HG03558 (cell line): ENCODE data around the gene AUTS2.

Experiments
- ATAC-seq: cut with Tn5 transposase; IDR thresholded peaks from one replicate; pipeline ENCODE4 v1.9.1; 2021; ENCODE audit warnings: moderate number of reproducible peaks; ENCODE audit not compliant: unreplicated experiment; ENCODE audit errors: extremely low read depth

Gene AUTS2

DNA sequence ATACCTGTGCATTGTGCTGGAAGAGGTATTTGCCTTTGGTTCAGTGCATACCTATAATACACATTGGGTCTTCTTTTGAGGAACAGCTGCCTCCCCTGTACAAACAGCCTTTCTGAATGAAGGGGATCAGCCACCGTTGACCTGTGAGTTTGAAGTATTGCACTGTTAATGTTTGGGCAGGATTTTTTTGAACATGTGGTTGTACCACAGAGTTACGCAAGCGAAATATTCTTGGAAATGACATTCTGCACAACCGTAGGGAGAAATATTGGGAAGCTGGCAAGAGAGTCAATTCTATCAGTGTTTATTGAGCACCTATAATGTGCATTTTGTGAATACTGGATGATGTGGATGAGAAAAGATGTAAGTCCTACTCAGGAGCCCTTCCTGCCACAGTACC, 270.6 kb downstream of the AUTS2 start:
- ATAC-seq: no peak

DNA sequence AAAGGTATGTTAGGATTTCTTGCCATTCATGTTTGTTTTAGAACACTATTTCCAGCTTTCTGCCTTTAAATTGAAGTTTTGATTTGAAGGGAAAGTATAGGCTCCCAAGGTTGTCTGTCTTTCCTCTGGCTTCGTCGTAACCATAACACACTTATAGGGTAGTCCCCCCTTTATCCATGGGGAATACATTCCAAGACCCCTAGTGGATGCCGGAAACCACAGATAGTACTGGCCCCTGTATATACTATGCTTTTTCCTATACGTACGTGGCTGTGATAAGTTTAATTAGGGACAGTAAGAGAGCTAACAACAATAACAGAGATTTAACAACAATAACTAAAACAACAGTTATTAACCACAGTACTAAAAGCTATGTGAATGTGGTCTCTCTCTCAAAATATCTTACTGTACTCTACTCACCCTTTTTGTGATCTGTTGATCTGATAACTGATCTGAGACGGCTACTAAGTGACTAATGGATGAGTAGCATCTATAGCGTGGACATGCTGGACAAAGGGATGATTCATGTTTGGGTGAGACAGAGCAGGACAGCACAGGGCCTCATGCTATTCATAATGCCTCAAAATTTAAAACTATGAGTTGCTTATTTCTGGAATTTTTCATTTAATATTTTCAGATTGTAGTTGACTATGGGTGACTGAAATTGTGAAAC, 273.1 kb downstream of the AUTS2 start:
- no peak for ATAC-seq

GRCh38 chr7:69871886-69872569, 273.8 kb downstream of the AUTS2 start:
- ATAC-seq: no peak

GRCh38 chr7:69873512-69873911, 275.2 kb downstream of the AUTS2 start:
- ATAC-seq: no peak

DNA sequence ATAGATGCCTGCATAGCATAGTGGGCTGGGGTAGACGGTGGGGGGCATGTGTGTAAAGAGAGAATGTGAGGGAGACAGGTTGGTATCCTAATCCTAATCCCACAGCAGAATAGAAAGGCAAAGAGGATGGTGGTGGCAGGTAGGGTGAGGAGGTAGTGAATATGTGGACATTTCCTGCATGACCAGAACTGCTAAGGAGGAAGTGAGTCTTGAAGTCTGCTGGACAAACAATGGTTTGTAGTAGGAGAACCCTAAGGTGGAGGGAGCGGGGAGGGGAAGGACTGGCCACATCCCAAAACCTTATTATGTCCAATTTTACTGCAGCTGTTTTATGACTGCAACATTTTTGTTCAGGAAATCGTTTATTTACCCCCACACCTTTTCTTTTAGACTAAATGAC, 279.7 kb downstream of the AUTS2 start:
- no peak for ATAC-seq

GRCh38 chr7:69878591-69878990, 280.3 kb downstream of the AUTS2 start:
- ATAC-seq: no peak

DNA sequence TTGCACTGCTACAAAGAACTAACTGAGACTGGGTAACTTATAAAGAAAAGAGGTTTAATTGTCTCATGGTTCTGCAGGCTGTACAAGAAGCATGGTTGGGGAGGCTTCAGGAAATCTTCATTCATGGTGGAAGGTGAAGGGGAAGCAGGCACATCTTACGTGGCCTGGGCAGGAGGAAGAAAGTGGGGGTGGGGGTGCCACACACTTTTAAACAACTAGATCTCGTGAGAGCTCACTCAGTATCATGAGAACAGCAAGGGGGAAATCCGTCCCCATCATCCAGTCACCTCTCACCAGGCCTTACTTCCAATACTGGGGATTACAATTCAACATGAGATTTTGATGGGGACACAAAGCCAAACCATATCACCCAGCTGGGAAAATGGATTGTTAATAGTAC, 281.7 kb downstream of the AUTS2 start:
- ATAC-seq: no peak

DNA sequence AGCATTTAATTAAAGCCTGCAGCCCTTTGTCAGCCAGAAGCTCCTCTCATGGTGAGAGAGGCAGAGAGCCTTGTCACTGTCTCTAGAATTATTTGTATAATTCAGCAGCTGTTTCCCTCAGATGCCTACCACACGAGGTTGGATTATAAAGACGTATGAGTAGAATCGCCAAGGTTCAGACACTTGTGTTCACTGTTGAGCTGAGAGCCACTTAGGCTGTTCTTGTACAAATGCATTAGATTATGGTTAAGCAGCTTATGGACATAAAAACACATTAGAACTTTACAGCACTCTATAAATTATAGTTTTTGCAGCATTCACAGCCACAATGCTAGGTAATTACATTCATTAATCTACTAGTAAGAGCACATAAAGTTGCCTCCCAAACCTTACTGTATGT, 282.6 kb downstream of the AUTS2 start:
- no peak for ATAC-seq

DNA sequence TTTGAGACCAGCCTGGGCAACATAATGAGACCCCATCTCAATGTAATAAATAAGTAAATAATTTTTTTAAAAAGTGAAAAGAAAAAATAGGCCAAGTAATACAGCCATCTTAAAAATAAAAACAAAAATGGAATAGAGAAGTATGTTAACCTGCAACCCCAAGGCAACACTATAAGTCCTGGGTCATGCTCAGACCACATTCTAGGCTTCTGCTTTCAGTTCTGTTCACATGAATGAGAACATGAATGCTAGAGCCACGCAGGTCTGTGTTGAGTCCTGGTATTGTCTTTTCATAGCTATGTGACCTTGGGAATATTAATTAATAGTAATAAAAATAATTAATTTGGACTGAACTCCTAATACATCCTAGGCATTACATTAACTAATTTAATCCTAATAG, 284.0 kb downstream of the AUTS2 start:
- no peak for ATAC-seq

GRCh38 chr7:69883399-69883891, 285.2 kb downstream of the AUTS2 start:
- no peak for ATAC-seq

DNA sequence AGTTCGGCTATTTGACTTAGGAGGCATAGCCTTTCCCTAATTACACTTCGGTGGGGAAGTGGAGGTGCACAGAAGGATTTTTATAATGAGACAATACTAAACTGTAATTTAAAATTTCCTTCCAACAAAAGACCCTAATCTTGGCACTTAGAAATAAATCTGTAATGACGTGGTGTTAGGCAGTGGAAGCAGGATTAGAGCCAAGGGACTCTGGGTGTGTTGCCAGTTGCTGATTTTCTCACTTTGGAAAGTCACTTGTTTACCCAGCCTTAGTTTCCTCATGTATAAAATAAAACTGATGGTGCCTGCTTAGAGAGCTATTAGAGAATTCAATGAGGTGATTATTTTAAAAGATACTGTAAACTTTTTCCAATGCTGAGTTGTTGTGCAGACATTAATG, 287.2 kb downstream of the AUTS2 start:
- ATAC-seq: no peak

DNA sequence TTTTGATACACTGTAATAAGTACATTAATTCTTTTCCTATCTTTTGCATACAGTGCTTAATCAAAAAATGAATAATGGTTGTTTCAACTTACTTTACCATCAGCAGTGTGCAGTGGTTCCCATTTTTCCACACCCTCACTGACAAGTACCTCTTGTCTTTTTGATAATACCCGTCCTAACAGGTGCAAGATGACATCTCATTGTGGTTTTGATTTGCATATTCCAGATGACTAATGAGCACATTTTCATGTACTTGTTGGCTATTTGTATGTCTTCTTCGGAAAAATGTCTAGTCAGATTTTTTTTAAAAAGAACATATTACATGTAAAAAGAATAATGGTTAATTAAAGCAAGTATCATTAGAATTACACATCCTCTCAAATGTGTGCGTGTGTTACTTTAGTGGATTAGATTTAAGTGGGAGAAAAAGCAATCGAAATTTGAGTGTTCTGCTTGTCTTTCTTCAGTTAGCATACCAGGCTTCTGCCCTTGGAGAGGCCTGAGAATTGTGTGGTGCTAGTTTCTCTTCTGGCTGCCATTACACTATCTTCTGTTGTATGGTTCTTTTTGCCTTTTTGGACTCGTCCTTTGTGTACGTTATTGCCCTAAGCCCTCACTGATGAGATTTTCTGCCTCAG, 291.2 kb downstream of the AUTS2 start:
- ATAC-seq: no peak

DNA sequence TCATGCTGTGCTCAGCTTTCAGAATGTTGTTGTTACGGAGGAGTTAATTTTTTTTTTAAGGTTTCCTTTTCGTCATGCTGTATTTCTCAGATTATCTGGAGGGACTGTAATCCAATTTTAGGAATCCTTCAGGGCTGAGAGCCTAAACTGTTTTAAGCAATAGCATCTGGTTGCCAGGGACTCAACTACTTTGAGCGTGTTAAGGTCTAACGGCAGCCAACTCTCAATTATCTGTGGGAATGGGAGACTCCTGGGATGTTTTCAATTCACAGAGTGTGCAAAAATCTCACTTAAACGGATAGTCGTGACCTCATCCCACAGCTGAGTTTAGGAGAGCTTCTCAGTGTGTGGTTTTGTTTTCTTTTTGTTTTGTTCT, 291.7 kb downstream of the AUTS2 start:
- ATAC-seq: no peak

DNA sequence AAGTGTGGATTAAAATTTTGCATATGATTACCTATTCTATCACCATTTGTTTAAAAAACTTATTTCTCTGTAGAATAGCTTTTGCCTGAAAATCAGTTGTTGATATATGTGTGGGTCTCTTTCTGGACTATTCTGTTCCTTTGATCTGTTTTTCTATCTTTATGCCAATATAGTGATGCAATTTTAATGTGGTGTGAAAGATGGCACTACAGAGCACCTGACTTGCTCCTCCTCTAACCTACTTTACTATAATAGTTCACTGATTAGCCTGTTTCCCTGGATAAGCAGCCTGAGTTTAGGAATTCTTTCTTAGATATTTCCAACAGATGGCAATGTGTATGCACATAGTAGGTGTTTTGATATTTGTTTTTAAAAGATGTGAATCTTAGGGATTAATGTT, 294.5 kb downstream of the AUTS2 start:
- ATAC-seq: no peak

GRCh38 chr7:69893906-69894305, 295.6 kb downstream of the AUTS2 start:
- no peak for ATAC-seq

GRCh38 chr7:69895446-69895845, 297.2 kb downstream of the AUTS2 start:
- no peak for ATAC-seq

DNA sequence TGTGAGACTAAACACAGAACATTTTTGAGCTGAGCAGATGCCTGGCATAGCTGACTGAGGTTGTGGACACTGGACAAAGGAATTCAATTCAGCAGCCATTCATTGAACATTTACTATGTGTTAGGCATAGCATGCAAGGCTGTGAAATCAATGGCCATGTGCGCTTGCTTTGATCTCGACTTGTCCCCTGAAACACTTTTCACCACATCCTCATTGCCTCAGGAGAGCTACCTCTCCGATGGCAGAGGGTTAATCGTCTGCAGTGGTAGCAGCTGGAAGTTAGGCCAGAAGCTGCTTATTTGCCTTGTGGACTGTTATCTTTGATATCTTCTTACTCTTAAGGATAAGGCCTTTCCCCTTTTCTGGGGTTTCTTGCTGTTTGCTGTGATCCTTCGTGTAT, 297.8 kb downstream of the AUTS2 start:
- no peak for ATAC-seq

DNA sequence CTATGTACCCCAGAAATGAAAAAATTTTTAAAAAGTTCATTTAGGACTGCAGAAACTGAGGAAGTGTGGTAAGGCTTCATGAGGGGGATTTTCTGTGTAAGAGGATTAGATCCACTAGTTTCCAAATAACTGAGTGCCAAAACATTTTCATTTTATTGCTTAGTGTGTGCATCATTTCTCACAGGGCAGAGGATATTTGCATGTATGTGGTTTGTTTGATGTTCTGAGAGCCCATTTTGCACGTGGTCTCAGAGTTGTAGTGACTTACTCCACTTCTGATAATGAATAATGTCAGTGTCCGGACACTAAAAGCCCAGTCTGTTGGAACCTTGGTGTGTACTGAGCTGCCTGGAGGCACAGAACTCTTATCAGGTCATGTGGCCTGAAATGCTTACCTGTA, 299.9 kb downstream of the AUTS2 start:
- peak; percentile 66 for ATAC-seq

DNA sequence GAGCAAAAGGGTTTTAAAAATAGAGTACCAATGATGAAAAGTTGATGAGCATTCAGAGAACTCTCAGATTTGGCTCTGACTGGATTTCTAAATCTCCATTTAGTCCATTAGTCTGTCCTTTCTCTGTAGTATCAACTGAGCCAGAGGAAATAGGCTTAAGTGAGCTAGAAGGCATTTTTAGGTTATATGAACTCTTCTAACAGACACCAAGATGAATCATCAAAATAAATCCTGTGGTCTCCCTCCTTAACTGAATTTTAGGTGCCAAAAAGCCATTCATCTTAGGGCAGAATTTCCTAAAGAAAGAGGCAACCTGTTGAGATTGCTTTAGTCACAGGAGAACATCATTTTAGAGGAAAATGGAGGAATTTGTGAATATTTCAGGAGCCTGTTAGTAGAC, 305.1 kb downstream of the AUTS2 start:
- no peak for ATAC-seq

- peak; percentile 69 for ATAC-seq
These were observed 308.2 kb downstream of the AUTS2 start for GRCh38 chr7:69906283-69906995.

GRCh38 chr7:69907720-69908119, 309.4 kb downstream of the AUTS2 start:
- ATAC-seq: no peak
